IMR-90 (cell line): ENCODE measurements around the gene AGAP1. TPM values are rescaled to one million over a fixed set of nuclear protein-coding genes. Genes with fewer than 3 reads are reported as not detected.

Experiments
- ATAC-seq: fragments of 200-7000 bp; cut with Tn5 transposase; 2 replicates; pipeline ENCODE4 v1.9.1; 2020; ENCODE audit warnings: low read depth, mild to moderate bottlenecking, moderate library complexity
- BruUV-seq: library from RNA; stranded (reverse); fragments of 400-500 nt; replicated peaks from 2 replicates; lab custom pipeline; 2021; lab: Mats Ljungman, UMichigan
- CTCF ChIA-PET: fragments of 300-600 bp; formaldehyde crosslinking; extraction: SDS; loops from one replicate; lab custom pipeline; 2021; ENCODE audit warnings: antibody characterized with exemption; lab: Yijun Ruan, JAX
- POLR2A ChIA-PET: fragments of 300-600 bp; sonication (Branson Sonifier 250); formaldehyde crosslinking; loops from one replicate; lab custom pipeline; 2022; ENCODE audit warnings: antibody characterized with exemption; ENCODE audit not compliant: unreplicated experiment; lab: Charles Lee
- DNase-seq: peaks from one replicate; pipeline ENCODE4 v3.0.0; 2013
- H2AFZ ChIP-seq: replicated peaks from 2 replicates; pipeline ENCODE3; 2013; ENCODE audit warnings: low read length, mild to moderate bottlenecking; ENCODE audit not compliant: poor library complexity
- H2AK5ac ChIP-seq: 2 replicates; pipeline ENCODE4 v1.6.1; 2013; ENCODE audit warnings: low read depth, low read length, inconsistent platforms
- H2AK9ac ChIP-seq: replicated peaks from 2 replicates; pipeline ENCODE3; 2013; ENCODE audit warnings: mild to moderate bottlenecking, low read depth, low read length, moderate library complexity; ENCODE audit not compliant: poor library complexity
- H2BK120ac ChIP-seq: 2 replicates; pipeline ENCODE4 v1.6.1; 2013; ENCODE audit warnings: low read depth, low read length, inconsistent platforms
- H2BK15ac ChIP-seq: 3 replicates; pipeline ENCODE4 v1.6.1; 2013; ENCODE audit warnings: low read depth, low read length, inconsistent platforms
- H2BK20ac ChIP-seq: 2 replicates; pipeline ENCODE4 v1.6.1; 2013; ENCODE audit warnings: low read depth, mild to moderate bottlenecking, inconsistent platforms, low read length, moderate library complexity
- H2BK5ac ChIP-seq: 2 replicates; pipeline ENCODE4 v1.6.1; 2013; ENCODE audit warnings: mild to moderate bottlenecking, low read depth, low read length, inconsistent platforms; ENCODE audit not compliant: poor library complexity, severe bottlenecking
- H3K14ac ChIP-seq: replicated peaks from 2 replicates; pipeline ENCODE4 v1.6.1; 2013; ENCODE audit warnings: low read depth, low read length, inconsistent platforms
- H3K18ac ChIP-seq: 2 replicates; pipeline ENCODE4 v1.6.1; 2013; ENCODE audit warnings: low read depth, low read length, control low read depth
- H3K23ac ChIP-seq: 2 replicates; pipeline ENCODE4 v1.6.1; 2013; ENCODE audit warnings: low read depth, low read length, inconsistent platforms
- H3K27ac ChIP-seq: 2 replicates; pipeline ENCODE4 v1.5.1; 2013; ENCODE audit warnings: mild to moderate bottlenecking, control low read depth, low read length; ENCODE audit not compliant: insufficient read depth
- H3K27me3 ChIP-seq: 2 replicates; pipeline ENCODE4 v1.6.1; 2013; ENCODE audit warnings: low read length; ENCODE audit not compliant: control insufficient read depth, insufficient read depth
- H3K36me3 ChIP-seq: 2 replicates; pipeline ENCODE4 v1.6.1; 2013; ENCODE audit warnings: low read length, mixed read lengths; ENCODE audit not compliant: control insufficient read depth, insufficient read depth
- H3K4ac ChIP-seq: 2 replicates; pipeline ENCODE4 v1.6.1; 2013; ENCODE audit warnings: low read depth, low read length, inconsistent platforms
- H3K4me1 ChIP-seq: 2 replicates; pipeline ENCODE4 v1.6.1; 2013; ENCODE audit warnings: low read length, mixed read lengths; ENCODE audit not compliant: control insufficient read depth, insufficient read depth
- H3K4me2 ChIP-seq: 2 replicates; pipeline ENCODE4 v1.6.1; 2013; ENCODE audit warnings: low read depth, mild to moderate bottlenecking, control low read depth, low read length, moderate library complexity
- H3K4me3 ChIP-seq: 2 replicates; pipeline ENCODE4 v1.5.1; 2013; ENCODE audit warnings: low read depth, mild to moderate bottlenecking, control low read depth, low read length, moderate library complexity; ENCODE audit not compliant: insufficient read depth
- H3K56ac ChIP-seq: 2 replicates; pipeline ENCODE4 v1.6.1; 2013; ENCODE audit warnings: low read length, inconsistent platforms; ENCODE audit not compliant: insufficient read depth; ENCODE audit errors: extremely low read depth
- H3K79me1 ChIP-seq, 2 experiments: 2 replicates each; pipeline ENCODE4 v1.6.1; 2013; ENCODE audit warnings: low read length in 2 of 2, inconsistent platforms in 1 of 2, low read depth in 1 of 2
- H3K9ac ChIP-seq: 2 replicates; pipeline ENCODE4 v1.6.1; 2013; ENCODE audit warnings: low read depth, low read length, control low read depth
- H3K9me1 ChIP-seq: 2 replicates; pipeline ENCODE4 v1.6.1; 2013; ENCODE audit warnings: low read length, inconsistent platforms; ENCODE audit not compliant: insufficient read depth
- H3K9me3 ChIP-seq: 2 replicates; pipeline ENCODE4 v1.6.1; 2013; ENCODE audit warnings: low read length; ENCODE audit not compliant: control insufficient read depth, insufficient read depth
- H4K20me1 ChIP-seq: 2 replicates; pipeline ENCODE4 v1.6.1; 2013; ENCODE audit warnings: low read length, inconsistent platforms; ENCODE audit not compliant: insufficient read depth
- H4K5ac ChIP-seq: 2 replicates; pipeline ENCODE4 v1.6.1; 2013; ENCODE audit warnings: mild to moderate bottlenecking, low read depth, low read length, control low read depth
- H4K8ac ChIP-seq, 2 experiments: 2 replicates each; pipeline ENCODE4 v1.6.1; 2013; ENCODE audit warnings: low read depth in 2 of 2, low read length in 2 of 2, control low read depth in 1 of 2, inconsistent platforms in 1 of 2
- H4K91ac ChIP-seq: 2 replicates; pipeline ENCODE4 v1.6.1; 2013; ENCODE audit warnings: low read depth, low read length, inconsistent platforms; ENCODE audit not compliant: insufficient read depth
- FOS ChIP-seq: fragments of 150-350 bp; IDR thresholded peaks from 2 replicates; pipeline ENCODE4 v1.6.1; 2016; ENCODE audit warnings: low read depth, low read length
- MAZ ChIP-seq: IDR thresholded peaks from 2 replicates; pipeline ENCODE4 v1.6.1; 2012; ENCODE audit warnings: low read depth, mild to moderate bottlenecking, low read length, improper control_type of control experiment, moderate library complexity, borderline replicate concordance
- MXI1 ChIP-seq: IDR thresholded peaks from 2 replicates; pipeline ENCODE4 v1.6.1; 2012; ENCODE audit warnings: low read depth, mild to moderate bottlenecking, low read length, moderate library complexity, borderline replicate concordance
- SMC3 ChIP-seq: fragments of 150-350 bp; IDR thresholded peaks from 2 replicates; pipeline ENCODE4 v1.6.1; 2016; ENCODE audit warnings: low read depth, mild to moderate bottlenecking, antibody characterized with exemption, low read length, moderate library complexity
- WGBS, 2 experiments: methylation state at CpG; one replicate each; pipeline versions ENCODE4 v1.1.5 to v1.1.7; 2013; ENCODE audit warnings: missing lambda C conversion rate in 2 of 2; ENCODE audit not compliant: insufficient read length in 1 of 2; ENCODE audit errors: extremely low coverage in 2 of 2; 5-methylcytosine and 5-hydroxymethylcytosine counted together
- dilution Hi-C: fragments of 300-500 bp; cut with HindIII; formaldehyde crosslinking; loops from one replicate; pipeline ENCODE4 v1.14.3; 2018; ENCODE audit warnings: low sequenced_read_pairs; ENCODE audit not compliant: unreplicated experiment
- in situ Hi-C: fragments of 300-500 bp; cut with MboI; formaldehyde crosslinking; loops from 3 replicates; pipeline ENCODE4 v1.14.3; 2019; ENCODE audit warnings: low sequenced_read_pairs, inconsistent platforms, mixed read lengths
- intact Hi-C: fragments of 100-400 bp; cut with micrococcal nuclease; formaldehyde crosslinking; loops from 2 replicates; pipeline ENCODE4 v1.10.0; 2022
- polyA plus RNA-seq, 3 experiments: library from polyadenylated mRNA; depleted of rRNA; stranded (reverse); fragments of >200 nt; gene quantifications; 2 replicates each; pipeline ENCODE4 v1.2.3, GENCODE V29; 2012; ENCODE audit warnings: low replicate concordance in 1 of 3
- total RNA-seq: library from RNA; depleted of rRNA; stranded (reverse); fragments of >200 nt; gene quantifications from 2 replicates; pipeline ENCODE4 v1.2.3, GENCODE V29; 2012

AGAP1 gene
- total and polyA plus RNA-seq, 2 of the 4 experiments (the other 2 are of a cell fraction): 15.1 to 16.4 TPM

DNA sequence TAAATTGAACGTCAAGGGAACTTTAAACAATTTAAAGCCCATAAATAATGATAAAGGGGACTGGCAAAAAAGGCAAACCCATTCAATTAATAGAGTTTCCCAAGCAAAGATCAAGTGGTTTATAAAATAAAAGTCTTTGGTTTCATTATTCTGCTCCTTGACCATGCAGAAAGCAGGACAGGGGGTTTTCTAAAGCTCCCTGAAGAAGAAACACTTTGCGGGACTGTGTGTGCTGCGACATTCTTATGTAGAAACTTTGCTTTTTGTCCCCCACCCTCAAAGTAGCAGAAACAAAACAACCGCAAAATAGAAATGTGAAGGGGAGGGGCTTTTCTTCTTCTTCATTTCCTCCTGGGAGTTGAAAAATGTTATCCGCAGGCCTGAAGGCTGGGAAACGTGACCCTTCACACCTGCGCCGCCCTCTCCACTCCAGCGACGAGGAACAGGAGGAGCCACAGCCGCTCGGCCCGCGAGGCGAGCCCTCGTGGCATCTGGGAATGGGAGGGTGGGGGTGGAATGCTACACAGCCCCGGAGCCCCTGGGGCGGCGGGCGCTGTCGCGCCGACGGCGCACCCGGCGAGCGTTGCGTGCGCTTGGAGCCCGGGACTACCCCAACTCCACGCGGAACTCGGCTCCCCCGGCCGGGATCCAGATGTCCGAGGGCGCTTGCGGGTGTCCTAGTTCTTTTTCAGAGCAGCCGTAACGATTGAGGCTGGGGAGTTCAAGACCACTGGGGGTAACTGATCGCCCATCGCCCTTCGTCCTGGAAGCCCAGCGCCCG lies 678.6 kb downstream of the AGAP1 start:
- Histone ChIP-seq H3K4me2 (no peak overlapping the region), H3K9me1 (no peaks in the 10 kb centered on the region), H4K91ac (no peak overlapping the region), H3K4me1 (no peaks in the 10 kb centered on the region; the same call in 1 of the 2 replicates), H3K4me3 (no peak overlapping the region), H2BK5ac (no peak overlapping the region), H3K79me1 (no peaks in the 10 kb centered on the region), H3K56ac (no peak overlapping the region), H3K27me3 (peaks cover 77% of the 10 kb centered on the region), H4K8ac (no peak overlapping the region), H3K23ac (no peak overlapping the region), H4K20me1 (no peaks in the 10 kb centered on the region; the same call in 1 of the 2 replicates), H2AK5ac (no peak overlapping the region), H3K9ac (no peak overlapping the region), H2AFZ (no peak overlapping the region), H3K36me3 (no peaks in the 10 kb centered on the region), H2BK15ac (no peak overlapping the region), H3K27ac (no peak overlapping the region), H2AK9ac (no peak overlapping the region), H2BK20ac (no peak overlapping the region), H3K14ac (no peak overlapping the region), H4K5ac (no peak overlapping the region), H3K18ac (no peak overlapping the region), H3K4ac (no peak overlapping the region), H2BK120ac (no peak overlapping the region), H3K9me3 (peaks cover 8% of the 10 kb centered on the region; the same call in 1 of the 2 replicates)
- ChIA-PET CTCF (interaction anchor here (0.7 kb wide), 1 partner anchor 159 kb away, joined by 3 read pairs; no protein-coding TSS in a partner anchor), POLR2A (no interaction called here)
- intact Hi-C loops (loop anchor here (10.0 kb wide), 1 partner anchor 228 kb away; no protein-coding TSS in a partner anchor), in situ Hi-C loops (loop anchor here (25.0 kb wide), 1 partner anchor 560 kb away; no protein-coding TSS in a partner anchor), dilution Hi-C loops (no loop called here)
- ATAC-seq (no peak), DNase-seq (no peak)
- BruUV-seq: no TSS peak
- TF ChIP-seq FOS (no peak), MXI1 (no peak), MAZ (no peak), SMC3 (no peak)
- WGBS, 2 experiments: 0% methylated on average over 13 of the region's 46 CpGs; no CpG with 5 or more reads in 1 of the 2 experiments
